GM12801 (cell line): ENCODE results near the gene OAS2.

Source experiments
- TF ChIP-seq, protein P1 (sequence below): IDR thresholded peaks from one replicate; pipeline ENCODE4 v1.5.1; 2011; ENCODE audit warnings: control low read depth; ENCODE audit not compliant: insufficient read length; ENCODE audit errors: extremely low read depth

The OAS2 gene

DNA sequence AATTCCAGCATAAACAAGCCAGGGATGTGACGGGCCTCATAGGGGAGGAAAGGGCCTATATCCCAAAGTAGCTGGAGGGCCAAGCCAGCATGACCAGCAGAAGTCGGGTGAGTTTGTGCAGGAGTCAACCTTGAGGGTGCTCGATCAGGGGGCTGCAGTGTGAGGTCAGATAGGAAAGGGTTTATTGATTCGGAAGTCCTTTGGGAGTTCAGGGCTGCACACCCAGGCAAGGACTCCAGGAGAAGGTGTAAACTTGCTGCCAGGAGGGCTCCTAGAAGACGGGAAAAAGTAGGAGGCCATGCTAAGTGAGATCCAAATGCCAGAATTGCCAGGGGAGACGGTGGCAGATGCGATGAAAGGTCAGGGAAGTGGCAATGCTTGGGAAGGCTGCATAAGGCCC, 3.4 kb upstream of the OAS2 start:
- TF ChIP-seq, protein P1, sequence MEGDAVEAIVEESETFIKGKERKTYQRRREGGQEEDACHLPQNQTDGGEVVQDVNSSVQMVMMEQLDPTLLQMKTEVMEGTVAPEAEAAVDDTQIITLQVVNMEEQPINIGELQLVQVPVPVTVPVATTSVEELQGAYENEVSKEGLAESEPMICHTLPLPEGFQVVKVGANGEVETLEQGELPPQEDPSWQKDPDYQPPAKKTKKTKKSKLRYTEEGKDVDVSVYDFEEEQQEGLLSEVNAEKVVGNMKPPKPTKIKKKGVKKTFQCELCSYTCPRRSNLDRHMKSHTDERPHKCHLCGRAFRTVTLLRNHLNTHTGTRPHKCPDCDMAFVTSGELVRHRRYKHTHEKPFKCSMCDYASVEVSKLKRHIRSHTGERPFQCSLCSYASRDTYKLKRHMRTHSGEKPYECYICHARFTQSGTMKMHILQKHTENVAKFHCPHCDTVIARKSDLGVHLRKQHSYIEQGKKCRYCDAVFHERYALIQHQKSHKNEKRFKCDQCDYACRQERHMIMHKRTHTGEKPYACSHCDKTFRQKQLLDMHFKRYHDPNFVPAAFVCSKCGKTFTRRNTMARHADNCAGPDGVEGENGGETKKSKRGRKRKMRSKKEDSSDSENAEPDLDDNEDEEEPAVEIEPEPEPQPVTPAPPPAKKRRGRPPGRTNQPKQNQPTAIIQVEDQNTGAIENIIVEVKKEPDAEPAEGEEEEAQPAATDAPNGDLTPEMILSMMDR, result no peak

DNA sequence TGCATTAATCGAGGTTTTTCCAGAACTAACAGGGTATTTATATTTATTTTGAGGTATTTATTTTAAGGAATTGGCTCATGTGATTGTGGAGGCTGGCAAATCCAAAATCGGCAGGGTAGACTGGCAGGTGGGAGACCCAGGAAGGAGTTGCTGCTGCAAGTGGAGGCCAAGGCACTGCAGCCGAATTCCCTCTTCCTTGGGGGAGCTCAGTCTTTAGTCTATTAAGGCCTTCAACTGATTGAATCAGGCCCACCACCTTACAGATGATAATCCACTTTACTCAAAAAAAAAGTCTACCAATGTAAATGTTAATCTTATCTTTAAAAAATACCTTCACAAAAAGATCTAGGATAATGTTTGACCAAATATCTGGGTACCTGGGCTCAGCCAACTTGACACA, 1.2 kb upstream of the OAS2 start:
- TF ChIP-seq, protein P1, result no peak

DNA sequence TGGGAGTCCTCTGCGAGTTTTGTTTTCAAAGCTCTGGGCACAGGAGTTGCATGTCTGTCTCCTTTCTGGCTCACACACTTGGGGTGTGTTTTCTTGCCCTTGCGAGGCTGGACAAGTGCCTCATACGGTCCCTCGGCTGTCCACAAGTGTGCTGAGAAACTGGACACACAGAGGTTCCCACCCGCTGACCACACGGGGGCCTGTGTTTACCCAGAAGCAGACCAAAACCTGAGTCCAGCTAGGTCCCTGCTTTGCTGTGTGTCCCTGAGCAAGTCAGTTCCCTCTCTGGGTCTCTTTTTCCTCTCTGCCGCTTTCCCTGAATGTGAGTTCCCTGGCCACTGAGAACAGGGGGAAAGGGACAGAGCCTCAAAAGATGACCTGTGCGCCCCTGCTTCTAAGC, 678 bp upstream of the OAS2 start:
- TF ChIP-seq, protein P1, result no peak

DNA sequence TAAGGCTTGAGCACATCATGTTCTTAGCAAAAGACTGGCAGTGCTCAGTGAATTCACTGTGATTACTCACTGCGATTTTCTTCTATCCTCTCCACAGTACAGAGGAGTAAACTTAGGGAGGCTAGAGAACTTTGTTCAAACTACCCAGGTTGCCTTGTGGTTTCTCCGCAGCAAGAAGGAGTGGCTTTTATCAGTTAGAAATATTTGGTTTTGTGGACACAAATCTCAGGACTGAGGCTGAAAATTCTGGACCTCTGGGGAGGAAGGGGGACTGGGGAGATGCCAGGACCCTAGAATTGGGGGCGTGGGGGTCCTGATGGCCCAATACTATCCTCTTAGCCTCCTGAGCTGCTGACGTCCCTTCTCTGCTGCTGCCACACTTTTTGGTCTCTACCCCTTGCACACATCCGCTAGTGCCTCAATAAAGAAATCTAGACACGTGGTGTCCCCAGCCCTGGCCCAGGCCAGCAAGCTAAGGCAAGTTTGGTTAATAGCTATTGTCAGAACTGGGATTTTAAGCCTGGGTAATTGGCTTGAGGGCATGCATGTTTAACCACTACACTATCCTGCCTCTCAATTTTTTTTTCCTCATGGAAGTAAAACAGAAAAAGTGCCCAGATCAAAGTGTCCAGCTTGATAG, 842 bp downstream of the OAS2 start:
- TF ChIP-seq, protein P1, result no peak

- TF ChIP-seq, protein P1, result no peak
Measured at GRCh38 chr12:112980491-112981158, 2.3 kb downstream of the OAS2 start.

DNA sequence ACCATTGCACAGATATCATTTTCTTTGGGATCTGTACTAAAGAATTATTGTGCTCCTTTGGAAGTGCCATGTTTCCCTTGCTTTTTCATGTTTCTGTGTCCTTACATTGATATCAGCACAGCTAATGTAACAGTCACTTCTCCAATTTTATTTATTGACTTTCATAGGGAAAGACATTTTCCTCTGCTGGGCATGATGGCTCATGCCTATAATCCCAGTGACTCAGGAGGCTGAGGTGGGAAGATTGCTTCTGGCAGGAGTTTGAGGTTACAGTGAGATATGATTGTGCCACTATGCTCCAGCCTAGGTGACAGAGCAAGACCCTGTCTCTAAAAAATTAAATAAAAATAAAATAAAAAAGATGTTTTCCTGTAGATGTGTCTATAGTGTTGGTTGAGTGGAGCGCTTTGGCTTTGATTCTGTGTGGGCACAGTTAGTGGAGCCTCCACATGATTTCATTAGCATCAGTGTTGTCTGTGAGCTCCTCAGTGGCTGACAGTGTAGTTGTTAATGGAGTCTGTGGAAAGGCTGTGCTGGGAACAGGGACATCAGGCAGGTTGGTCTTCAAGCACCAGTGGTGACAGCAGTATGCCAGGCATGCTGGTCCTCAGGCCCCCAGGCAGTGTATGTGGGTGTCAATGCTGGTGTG, 7.4 kb downstream of the OAS2 start:
- TF ChIP-seq, protein P1, result no peak

DNA sequence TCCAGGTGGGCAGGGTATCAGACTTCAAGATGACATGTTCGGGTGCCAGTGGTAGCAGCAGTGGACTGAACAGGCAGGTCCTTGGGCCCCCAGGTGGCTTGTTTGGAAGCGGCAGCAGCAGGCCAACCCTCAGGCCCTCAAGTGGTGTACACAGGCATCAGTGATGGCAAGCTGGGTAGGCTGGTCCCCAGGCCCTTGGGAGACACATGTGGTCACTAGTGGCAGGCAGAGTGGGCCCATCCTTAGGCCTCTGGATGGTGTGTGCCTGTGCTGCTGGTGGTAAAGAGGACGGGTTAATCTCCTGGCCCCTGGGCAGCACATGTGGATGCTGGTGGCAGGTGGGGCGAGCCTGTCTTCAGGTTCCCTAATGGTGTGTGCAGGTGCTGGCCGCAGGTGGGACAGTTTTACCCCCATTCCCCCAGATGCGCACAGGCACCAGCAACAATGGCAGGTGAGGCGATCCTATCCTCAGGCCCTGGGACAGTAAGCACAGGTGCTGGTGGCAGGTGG, 8.0 kb downstream of the OAS2 start:
- TF ChIP-seq, protein P1, result no peak
